OCI-LY7 (cell line): ENCODE measurements around the gene XYLT1. TPM values are rescaled to one million over a fixed set of nuclear protein-coding genes. Genes with fewer than 3 reads are reported as not detected.

Experiments used
- BruUV-seq: library from RNA; stranded (reverse); fragments of 400-500 nt; replicated peaks from 2 replicates; lab custom pipeline; 2021; lab: Mats Ljungman, UMichigan
- CTCF ChIA-PET: fragments of 300-600 bp; sonication (Branson Sonifier 250); formaldehyde crosslinking; loops from one replicate; lab custom pipeline; 2022; ENCODE audit warnings: antibody characterized with exemption; ENCODE audit not compliant: unreplicated experiment; lab: Charles Lee
- POLR2A ChIA-PET: fragments of 300-600 bp; sonication (Branson Sonifier 250); formaldehyde crosslinking; loops from one replicate; lab custom pipeline; 2022; ENCODE audit warnings: antibody characterized with exemption; lab: Charles Lee
- DNase-seq: peaks from one replicate; pipeline ENCODE4 v3.0.0-alpha.2; 2015; ENCODE audit warnings: low spot score
- H2AFZ ChIP-seq: fragments of 200-600 bp; sonication (generic), shearing (Covaris generic); 2 replicates; pipeline ENCODE4 v1.6.1; 2014; ENCODE audit warnings: mild to moderate bottlenecking, antibody characterized with exemption, low read length, moderate library complexity
- H3K27ac ChIP-seq: fragments of 200-600 bp; sonication (generic); 2 replicates; pipeline ENCODE4 v1.5.1; 2014; ENCODE audit warnings: mixed run types, low read depth, mild to moderate bottlenecking, moderate library complexity, low read length, inconsistent platforms; ENCODE audit not compliant: poor library complexity, severe bottlenecking
- H3K36me3 ChIP-seq: fragments of 200-600 bp; sonication (generic); 2 replicates; pipeline ENCODE4 v1.6.1; 2014; ENCODE audit warnings: mild to moderate bottlenecking, antibody characterized with exemption, low read length, moderate library complexity, mixed read lengths; ENCODE audit not compliant: insufficient read depth
- H3K4me1 ChIP-seq: fragments of 200-600 bp; sonication (generic); 2 replicates; pipeline ENCODE4 v1.5.1; 2014; ENCODE audit warnings: mild to moderate bottlenecking, low read length; ENCODE audit not compliant: insufficient read depth, poor library complexity, severe bottlenecking
- H3K4me2 ChIP-seq: fragments of 200-600 bp; sonication (generic); 2 replicates; pipeline ENCODE4 v1.6.1; 2014; ENCODE audit warnings: mild to moderate bottlenecking, low read length
- H3K4me3 ChIP-seq: fragments of 200-600 bp; sonication (generic); 2 replicates; pipeline ENCODE4 v1.5.1; 2014; ENCODE audit warnings: mild to moderate bottlenecking, low read depth, low read length; ENCODE audit not compliant: poor library complexity, severe bottlenecking
- H3K79me2 ChIP-seq: fragments of 200-600 bp; sonication (generic); 2 replicates; pipeline ENCODE4 v1.6.1; 2016; ENCODE audit warnings: low read depth, mild to moderate bottlenecking, low read length, moderate library complexity, mixed read lengths; ENCODE audit not compliant: insufficient read depth
- H3K9me2 ChIP-seq: fragments of 200-600 bp; sonication (generic); 2 replicates; pipeline ENCODE4 v1.6.1; 2016; ENCODE audit warnings: mild to moderate bottlenecking, low read length, mixed read lengths; ENCODE audit not compliant: insufficient read depth
- H3K9me3 ChIP-seq: fragments of 200-600 bp; sonication (generic); 2 replicates; pipeline ENCODE4 v1.6.1; 2014; ENCODE audit warnings: mild to moderate bottlenecking, mixed run types, low read length, mixed read lengths
- H4K20me1 ChIP-seq: fragments of 200-600 bp; sonication (generic); 2 replicates; pipeline ENCODE4 v1.6.1; 2014; ENCODE audit warnings: mild to moderate bottlenecking, antibody characterized with exemption, low read length, moderate library complexity, mixed read lengths; ENCODE audit not compliant: insufficient read depth
- EZH2phosphoT487 ChIP-seq: fragments of 200-600 bp; sonication (generic); IDR thresholded peaks from 2 replicates; pipeline ENCODE4 v1.6.1; 2018; ENCODE audit warnings: low read depth, borderline replicate concordance, mild to moderate bottlenecking, mixed run types, antibody characterized with exemption, low read length, moderate library complexity, mixed read lengths
- intact Hi-C: fragments of 100-400 bp; cut with micrococcal nuclease; formaldehyde crosslinking; loops from one replicate; pipeline ENCODE4 v1.10.0; 2022; ENCODE audit not compliant: unreplicated experiment
- total RNA-seq, 2 experiments: library from RNA; depleted of rRNA in 1 of 2; stranded (reverse); fragments of >200 nt in 1 of 2; shearing (Covaris generic) in 1 of 2; gene quantifications; 2 replicates each; pipeline ENCODE4 v1.2.3, GENCODE V29; 2014 to 2022
- TF ChIP-seq, protein P1 (sequence below): fragments of 200-600 bp; sonication (generic); conservative IDR thresholded peaks from 2 replicates; pipeline ENCODE4 v1.5.1; 2014; ENCODE audit warnings: mild to moderate bottlenecking, antibody characterized with exemption, low read length, moderate library complexity, mixed read lengths

The XYLT1 gene
- total RNA-seq, 2 experiments from 2014 or later, result 36.3 to 50.0 TPM

DNA sequence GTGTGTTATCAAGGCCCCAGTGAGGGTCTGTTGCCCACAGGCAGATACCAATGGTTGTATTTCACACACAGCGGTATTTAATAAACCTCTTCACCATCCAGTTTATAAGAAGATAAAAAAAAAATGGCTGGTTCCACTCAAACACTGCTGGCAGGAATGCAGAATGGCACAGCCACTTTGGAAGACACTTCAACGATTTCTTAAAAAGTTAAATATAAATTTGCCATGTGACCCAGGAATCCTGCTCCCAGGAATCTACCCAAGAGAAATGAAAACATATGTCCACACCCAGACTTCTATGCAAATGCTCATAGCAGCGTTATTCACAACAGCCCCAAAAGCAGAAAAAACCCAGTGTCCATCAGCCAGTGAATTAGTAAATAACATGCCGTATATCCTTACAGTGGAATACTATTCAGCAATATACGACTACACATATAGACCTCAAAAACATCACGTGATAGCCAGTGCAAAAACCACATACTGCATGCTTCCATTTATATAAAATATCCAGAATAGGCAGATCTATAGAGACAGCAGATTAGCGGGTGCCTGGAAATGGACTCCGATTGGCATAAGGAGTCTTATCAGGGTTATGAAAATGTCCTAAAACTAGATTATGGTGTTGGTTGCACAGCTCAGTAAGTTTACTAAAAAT lies 38.7 kb downstream of the XYLT1 start:
- no peak overlapping the region for H2AFZ ChIP-seq
- H3K9me2 ChIP-seq, result no peaks in the 10 kb centered on the region
- intact Hi-C loops, result no loop called here
- H3K4me3 ChIP-seq, result no peak overlapping the region
- no peak overlapping the region for H3K4me2 ChIP-seq
- CTCF ChIA-PET, result no interaction called here
- DNase-seq, result no peak
- peaks cover 36% of the 10 kb centered on the region for H3K4me1 ChIP-seq
- 0 out of 2 replicates have a peak, but pooled peaks cover 12% of the 10 kb centered on the region for H4K20me1 ChIP-seq
- BruUV-seq, result no TSS peak
- TF ChIP-seq EZH2phosphoT487, result no peak
- TF ChIP-seq, protein P1, sequence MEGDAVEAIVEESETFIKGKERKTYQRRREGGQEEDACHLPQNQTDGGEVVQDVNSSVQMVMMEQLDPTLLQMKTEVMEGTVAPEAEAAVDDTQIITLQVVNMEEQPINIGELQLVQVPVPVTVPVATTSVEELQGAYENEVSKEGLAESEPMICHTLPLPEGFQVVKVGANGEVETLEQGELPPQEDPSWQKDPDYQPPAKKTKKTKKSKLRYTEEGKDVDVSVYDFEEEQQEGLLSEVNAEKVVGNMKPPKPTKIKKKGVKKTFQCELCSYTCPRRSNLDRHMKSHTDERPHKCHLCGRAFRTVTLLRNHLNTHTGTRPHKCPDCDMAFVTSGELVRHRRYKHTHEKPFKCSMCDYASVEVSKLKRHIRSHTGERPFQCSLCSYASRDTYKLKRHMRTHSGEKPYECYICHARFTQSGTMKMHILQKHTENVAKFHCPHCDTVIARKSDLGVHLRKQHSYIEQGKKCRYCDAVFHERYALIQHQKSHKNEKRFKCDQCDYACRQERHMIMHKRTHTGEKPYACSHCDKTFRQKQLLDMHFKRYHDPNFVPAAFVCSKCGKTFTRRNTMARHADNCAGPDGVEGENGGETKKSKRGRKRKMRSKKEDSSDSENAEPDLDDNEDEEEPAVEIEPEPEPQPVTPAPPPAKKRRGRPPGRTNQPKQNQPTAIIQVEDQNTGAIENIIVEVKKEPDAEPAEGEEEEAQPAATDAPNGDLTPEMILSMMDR, result no peak
- POLR2A ChIA-PET, result interaction anchor here (0.7 kb wide), 1 partner anchor 14 kb away, joined by 3 read pairs; no protein-coding TSS in a partner anchor
- H3K9me3 ChIP-seq, result no peaks in the 10 kb centered on the region
- H3K36me3 ChIP-seq, result peaks cover 35% of the 10 kb centered on the region; the same call in 1 of the 2 replicates
- no peak overlapping the region for H3K27ac ChIP-seq
- peaks cover 24% of the 10 kb centered on the region; the same call in 1 of the 2 replicates for H3K79me2 ChIP-seq

DNA sequence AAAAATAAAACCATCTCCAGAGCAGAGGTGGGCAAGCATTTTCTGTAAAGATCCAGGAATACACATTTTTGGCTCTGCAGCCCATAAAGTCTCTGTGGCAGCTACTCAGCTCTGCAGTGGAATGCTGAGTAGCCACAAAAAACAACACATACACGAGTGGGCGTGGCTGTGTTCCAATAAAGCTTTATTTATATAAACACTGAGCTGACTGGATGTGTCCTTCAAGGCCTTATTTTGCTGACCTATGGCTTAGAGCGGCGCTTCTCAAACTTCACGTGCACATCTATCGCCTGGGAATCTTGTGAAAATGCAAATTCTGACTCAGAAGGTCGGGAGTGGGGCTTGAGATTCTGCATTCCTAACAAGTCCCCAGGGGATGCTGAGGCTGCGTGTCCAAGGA lies 39.7 kb downstream of the XYLT1 start:
- Histone ChIP-seq H3K9me3 (no peaks in the 10 kb centered on the region), H3K27ac (no peak overlapping the region), H3K4me1 (peaks cover 31% of the 10 kb centered on the region), H2AFZ (no peak overlapping the region), H3K36me3 (peaks cover 30% of the 10 kb centered on the region; the same call in 1 of the 2 replicates), H3K4me2 (no peak overlapping the region), H4K20me1 (0 out of 2 replicates have a peak, but pooled peaks cover 8% of the 10 kb centered on the region), H3K4me3 (no peak overlapping the region), H3K79me2 (peaks cover 27% of the 10 kb centered on the region; the same call in 1 of the 2 replicates), H3K9me2 (no peaks in the 10 kb centered on the region)
- no peak for TF ChIP-seq EZH2phosphoT487
- TF ChIP-seq, protein P1, result no peak
- no peak for DNase-seq
- POLR2A ChIA-PET, result interaction anchor here (0.8 to 1.2 kb wide), 3 partner anchors 11 to 34 kb away, joined by 4 read pairs; no protein-coding TSS in a partner anchor
- BruUV-seq, result no TSS peak
- intact Hi-C loops, result no loop called here
- CTCF ChIA-PET, result no interaction called here

DNA sequence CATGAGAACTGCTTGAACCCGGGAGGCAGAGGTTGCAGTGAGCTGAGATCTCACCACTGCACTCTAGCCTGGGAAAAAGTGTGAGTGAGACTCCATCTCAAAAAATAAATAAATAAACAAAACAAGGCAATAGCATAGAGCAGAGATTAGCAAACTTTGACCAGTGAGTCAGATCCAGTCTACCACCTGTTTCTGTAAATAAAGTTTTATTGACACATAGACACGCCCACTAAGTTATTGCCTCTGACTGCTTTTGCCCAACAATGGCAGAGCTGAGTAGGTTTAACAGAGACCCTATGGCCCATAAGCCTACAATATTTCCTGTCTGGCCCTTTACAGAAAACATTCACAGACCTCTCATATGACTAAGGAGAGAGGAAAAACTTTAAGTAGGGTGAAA lies 44.3 kb downstream of the XYLT1 start:
- no peaks in the 10 kb centered on the region; the same call in 1 of the 2 replicates for H4K20me1 ChIP-seq
- no peak overlapping the region for H3K27ac ChIP-seq
- H3K4me1 ChIP-seq, result no peaks in the 10 kb centered on the region
- TF ChIP-seq EZH2phosphoT487, result no peak
- peaks cover 6% of the 10 kb centered on the region; the same call in 1 of the 2 replicates for H3K36me3 ChIP-seq
- DNase-seq, result no peak
- H3K4me2 ChIP-seq, result no peak overlapping the region
- H2AFZ ChIP-seq, result no peak overlapping the region
- H3K79me2 ChIP-seq, result peaks cover 10% of the 10 kb centered on the region; the same call in 1 of the 2 replicates
- intact Hi-C loops, result no loop called here
- H3K4me3 ChIP-seq, result no peak overlapping the region
- CTCF ChIA-PET, result no interaction called here
- H3K9me2 ChIP-seq, result no peaks in the 10 kb centered on the region
- BruUV-seq, result no TSS peak
- POLR2A ChIA-PET, result no interaction called here
- no peaks in the 10 kb centered on the region for H3K9me3 ChIP-seq
